ENCODE data around the gene KRT20.
"Not testable (repeated sequence)": the region's sequence is repeated elsewhere in the genome, so short reads cannot be mapped to it uniquely, and the experiment has no call there.

KRT20 gene

GRCh38 chr17:40866838-40867237 lies 18.2 kb downstream of the KRT20 start, which contains the start of gene KRT12:
Gene KRT12 (minus strand): TSS chr17:40867223. CDS start chr17:40867186, 37 bp downstream.
- H3K4me3 ChIP-seq (ENCODE audit: low read length), result no peak within 1 kb of the TSS
- no peaks in the 10 kb centered on the region for H3K36me3 ChIP-seq (ENCODE audit: insufficient read depth, low read depth, low read length)
- no peak within 1 kb of the TSS for H3K27ac ChIP-seq (ENCODE audit: low read length)
- H3K9ac ChIP-seq (ENCODE audit: low read depth, low read length), result no peak within 1 kb of the TSS
- H3K9me3 ChIP-seq (ENCODE audit: insufficient read depth, low read depth, low read length), result no peaks in the 10 kb centered on the region
- no peaks in the 10 kb centered on the region for H3K4me1 ChIP-seq (ENCODE audit: insufficient read depth, low read length)
- peaks cover 6% of the 10 kb centered on the region; the same call in 1 of the 2 replicates for H3K27me3 ChIP-seq (ENCODE audit: insufficient read depth, low read length)

GRCh38 chr17:40864661-40865390 lies 20.2 kb downstream of the KRT20 start:
- H3K9ac ChIP-seq (ENCODE audit: low read depth, low read length), result no peak overlapping the region

GRCh38 chr17:40862985-40863733 lies 21.9 kb downstream of the KRT20 start:
- H3K9ac ChIP-seq (ENCODE audit: low read depth, low read length), result no peak overlapping the region

More at GRCh38 chr17:40864661-40865390, 20.2 kb downstream of the KRT20 start:
- H3K27ac ChIP-seq (ENCODE audit: low read length), result no peak overlapping the region
- no peaks in the 10 kb centered on the region for H3K4me1 ChIP-seq (ENCODE audit: insufficient read depth, low read length)
- no peaks in the 10 kb centered on the region for H3K9me3 ChIP-seq (ENCODE audit: insufficient read depth, low read depth, low read length)
- no peaks in the 10 kb centered on the region for H3K36me3 ChIP-seq (ENCODE audit: insufficient read depth, low read depth, low read length)
- no peak overlapping the region for H3K4me3 ChIP-seq (ENCODE audit: low read length)
- H3K27me3 ChIP-seq (ENCODE audit: insufficient read depth, low read length), result peaks cover 6% of the 10 kb centered on the region; the same call in 1 of the 2 replicates

GRCh38 chr17:40859536-40859935 lies 25.5 kb downstream of the KRT20 start:
- Histone ChIP-seq H3K27ac (ENCODE audit: low read length) (no peak overlapping the region), H3K27me3 (ENCODE audit: insufficient read depth, low read length) (peaks cover 6% of the 10 kb centered on the region; the same call in 1 of the 2 replicates)

More at GRCh38 chr17:40862985-40863733, 21.9 kb downstream of the KRT20 start:
- Histone ChIP-seq H3K4me1 (ENCODE audit: insufficient read depth, low read length) (no peaks in the 10 kb centered on the region), H3K9me3 (ENCODE audit: insufficient read depth, low read depth, low read length) (no peaks in the 10 kb centered on the region), H3K27ac (ENCODE audit: low read length) (no peak overlapping the region), H3K27me3 (ENCODE audit: insufficient read depth, low read length) (peaks cover 6% of the 10 kb centered on the region; the same call in 1 of the 2 replicates), H3K36me3 (ENCODE audit: insufficient read depth, low read depth, low read length) (no peaks in the 10 kb centered on the region), H3K4me3 (ENCODE audit: low read length) (no peak overlapping the region)

GRCh38 chr17:40858667-40859066 lies 26.4 kb downstream of the KRT20 start:
- peaks cover 10% of the 10 kb centered on the region; the same call in 1 of the 2 replicates for H3K4me1 ChIP-seq (ENCODE audit: insufficient read depth, low read length)
- not testable (repeated sequence) for H3K4me3 ChIP-seq (ENCODE audit: low read length)

More at GRCh38 chr17:40859536-40859935, 25.5 kb downstream of the KRT20 start:
- no peaks in the 10 kb centered on the region for H3K36me3 ChIP-seq (ENCODE audit: insufficient read depth, low read depth, low read length)
- no peak overlapping the region for H3K9ac ChIP-seq (ENCODE audit: low read depth, low read length)
- peaks cover 7% of the 10 kb centered on the region; the same call in 1 of the 2 replicates for H3K4me1 ChIP-seq (ENCODE audit: insufficient read depth, low read length)
- no peaks in the 10 kb centered on the region for H3K9me3 ChIP-seq (ENCODE audit: insufficient read depth, low read depth, low read length)
- no peak overlapping the region for H3K4me3 ChIP-seq (ENCODE audit: low read length)

GRCh38 chr17:40857535-40857934 lies 27.5 kb downstream of the KRT20 start:
- Histone ChIP-seq H3K36me3 (ENCODE audit: insufficient read depth, low read depth, low read length) (no peaks in the 10 kb centered on the region), H3K4me1 (ENCODE audit: insufficient read depth, low read length) (peaks cover 15% of the 10 kb centered on the region; the same call in 1 of the 2 replicates), H3K9me3 (ENCODE audit: insufficient read depth, low read depth, low read length) (no peaks in the 10 kb centered on the region), H3K9ac (ENCODE audit: low read depth, low read length) (no peak overlapping the region), H3K27me3 (ENCODE audit: insufficient read depth, low read length) (no peaks in the 10 kb centered on the region), H3K4me3 (ENCODE audit: low read length) (no peak overlapping the region), H3K27ac (ENCODE audit: low read length) (no peak overlapping the region)

More at GRCh38 chr17:40858667-40859066, 26.4 kb downstream of the KRT20 start:
- H3K27ac ChIP-seq (ENCODE audit: low read length); H3K9me3 ChIP-seq (ENCODE audit: insufficient read depth, low read depth, low read length); H3K9ac ChIP-seq (ENCODE audit: low read depth, low read length); H3K36me3 ChIP-seq (ENCODE audit: insufficient read depth, low read depth, low read length); H3K27me3 ChIP-seq (ENCODE audit: insufficient read depth, low read length): not testable (repeated sequence)

- Histone ChIP-seq H3K4me1 (ENCODE audit: insufficient read depth, low read length) (peaks cover 18% of the 10 kb centered on the region; the same call in 1 of the 2 replicates), H3K9me3 (ENCODE audit: insufficient read depth, low read depth, low read length) (no peaks in the 10 kb centered on the region), H3K9ac (ENCODE audit: low read depth, low read length) (no peak overlapping the region), H3K4me3 (ENCODE audit: low read length) (no peak overlapping the region), H3K27ac (ENCODE audit: low read length) (no peak overlapping the region), H3K36me3 (ENCODE audit: insufficient read depth, low read depth, low read length) (no peaks in the 10 kb centered on the region), H3K27me3 (ENCODE audit: insufficient read depth, low read length) (no peaks in the 10 kb centered on the region)
These were observed 30.7 kb downstream of the KRT20 start for GRCh38 chr17:40854175-40854814.

- Histone ChIP-seq H3K4me3 (ENCODE audit: low read length) (no peak overlapping the region), H3K27me3 (ENCODE audit: insufficient read depth, low read length) (no peaks in the 10 kb centered on the region), H3K27ac (ENCODE audit: low read length) (no peak overlapping the region), H3K9me3 (ENCODE audit: insufficient read depth, low read depth, low read length) (no peaks in the 10 kb centered on the region), H3K36me3 (ENCODE audit: insufficient read depth, low read depth, low read length) (no peaks in the 10 kb centered on the region), H3K4me1 (ENCODE audit: insufficient read depth, low read length) (peaks cover 13% of the 10 kb centered on the region; the same call in 1 of the 2 replicates), H3K9ac (ENCODE audit: low read depth, low read length) (no peak overlapping the region)
These were observed 32.7 kb downstream of the KRT20 start for GRCh38 chr17:40852364-40852763.

GRCh38 chr17:40850293-40850972 lies 34.6 kb downstream of the KRT20 start:
- Histone ChIP-seq H3K9ac (ENCODE audit: low read depth, low read length) (no peak overlapping the region), H3K36me3 (ENCODE audit: insufficient read depth, low read depth, low read length) (no peaks in the 10 kb centered on the region), H3K9me3 (ENCODE audit: insufficient read depth, low read depth, low read length) (no peaks in the 10 kb centered on the region), H3K27ac (ENCODE audit: low read length) (no peak overlapping the region), H3K4me3 (ENCODE audit: low read length) (no peak overlapping the region), H3K4me1 (ENCODE audit: insufficient read depth, low read length) (peaks cover 11% of the 10 kb centered on the region; the same call in 1 of the 2 replicates), H3K27me3 (ENCODE audit: insufficient read depth, low read length) (peaks cover 6% of the 10 kb centered on the region)

- no peaks in the 10 kb centered on the region for H3K36me3 ChIP-seq (ENCODE audit: insufficient read depth, low read depth, low read length)
- peaks cover 11% of the 10 kb centered on the region; the same call in 1 of the 2 replicates for H3K4me1 ChIP-seq (ENCODE audit: insufficient read depth, low read length)
- no peak overlapping the region for H3K27ac ChIP-seq (ENCODE audit: low read length)
- no peaks in the 10 kb centered on the region for H3K9me3 ChIP-seq (ENCODE audit: insufficient read depth, low read depth, low read length)
- no peak overlapping the region for H3K4me3 ChIP-seq (ENCODE audit: low read length)
- peaks cover 13% of the 10 kb centered on the region for H3K27me3 ChIP-seq (ENCODE audit: insufficient read depth, low read length)
- no peak overlapping the region for H3K9ac ChIP-seq (ENCODE audit: low read depth, low read length)
These were observed 35.3 kb downstream of the KRT20 start for GRCh38 chr17:40849723-40850122.

Measured in iPS-20b (cell line).